PC-9 (cell line): ENCODE measurements around the gene IREB2. TPM values are rescaled to one million over a fixed set of nuclear protein-coding genes. Genes with fewer than 3 reads are reported as not detected.

ENCODE experiments used
- BruUV-seq: library from RNA; stranded (reverse); fragments of 400-500 nt; replicated peaks from 2 replicates; lab custom pipeline; 2021; lab: Mats Ljungman, UMichigan
- CTCF ChIA-PET: fragments of 300-600 bp; sonication (Branson Sonifier 250); formaldehyde crosslinking; loops from one replicate; lab custom pipeline; 2022; ENCODE audit warnings: antibody characterized with exemption; lab: Charles Lee
- POLR2A ChIA-PET: fragments of 300-600 bp; sonication (Branson Sonifier 250); formaldehyde crosslinking; loops from one replicate; lab custom pipeline; 2022; ENCODE audit warnings: antibody characterized with exemption; ENCODE audit not compliant: unreplicated experiment; lab: Charles Lee
- DNase-seq, 2 experiments: peaks; one replicate each; pipeline versions ENCODE4 v3.0.0 to v3.0.0-alpha.2; 2015 to 2022; ENCODE audit warnings: mixed read lengths in 1 of 2
- H2AFZ ChIP-seq: fragments of 200-600 bp; sonication (generic); 2 replicates; pipeline ENCODE4 v1.8.1; 2017; ENCODE audit warnings: antibody characterized with exemption
- H3F3A ChIP-seq: fragments of 200-600 bp; sonication (generic); 2 replicates; pipeline ENCODE4 v1.8.1; 2017; ENCODE audit warnings: antibody characterized with exemption, mild to moderate bottlenecking, low read depth; ENCODE audit not compliant: insufficient read depth
- H3K27ac ChIP-seq: fragments of 200-600 bp; sonication (generic); 2 replicates; pipeline ENCODE4 v1.6.1; 2016; ENCODE audit warnings: mixed run types
- H3K27me3 ChIP-seq: fragments of 200-600 bp; sonication (generic); 2 replicates; pipeline ENCODE4 v1.6.1; 2016; ENCODE audit warnings: low read depth, mixed run types; ENCODE audit not compliant: insufficient read depth
- H3K36me3 ChIP-seq: fragments of 200-600 bp; sonication (generic); 2 replicates; pipeline ENCODE4 v1.6.1; 2016; ENCODE audit warnings: low read depth, mixed run types
- H3K4me1 ChIP-seq: fragments of 200-600 bp; sonication (generic); replicated peaks from 2 replicates; pipeline ENCODE4 v1.6.1; 2016; ENCODE audit warnings: mixed run types; ENCODE audit not compliant: insufficient read depth
- H3K4me2 ChIP-seq: fragments of 200-600 bp; sonication (generic); 2 replicates; pipeline ENCODE4 v1.6.1; 2017; ENCODE audit warnings: mixed run types
- H3K4me3 ChIP-seq: fragments of 200-600 bp; sonication (generic); 2 replicates; pipeline ENCODE4 v1.6.1; 2016; ENCODE audit warnings: mixed run types
- H3K79me2 ChIP-seq: fragments of 200-600 bp; sonication (generic); 2 replicates; pipeline ENCODE4 v1.6.1; 2017; ENCODE audit warnings: low read depth, mixed run types
- H3K9me2 ChIP-seq: fragments of 200-600 bp; sonication (generic); 2 replicates; pipeline ENCODE4 v1.8.1; 2017; ENCODE audit warnings: mild to moderate bottlenecking; ENCODE audit not compliant: insufficient read depth
- H3K9me3 ChIP-seq: fragments of 200-600 bp; sonication (generic); 2 replicates; pipeline ENCODE4 v1.8.1; 2016; ENCODE audit warnings: low read depth; ENCODE audit not compliant: insufficient read depth
- H4K20me1 ChIP-seq: fragments of 200-600 bp; sonication (generic); 2 replicates; pipeline ENCODE4 v1.8.1; 2017; ENCODE audit not compliant: insufficient read depth
- CTCF ChIP-seq: fragments of 200-600 bp; sonication (generic); conservative IDR thresholded peaks from 2 replicates; pipeline ENCODE4 v1.6.1; 2017; ENCODE audit warnings: mixed run types, antibody characterized with exemption, mild to moderate bottlenecking, moderate library complexity
- EZH2 ChIP-seq: fragments of 200-600 bp; sonication (generic); IDR thresholded peaks from 2 replicates; pipeline ENCODE4 v1.8.0; 2017; ENCODE audit warnings: antibody characterized with exemption, low read depth
- intact Hi-C: fragments of 100-400 bp; cut with micrococcal nuclease; formaldehyde crosslinking; loops from one replicate; pipeline ENCODE4 v1.10.0; 2022; ENCODE audit not compliant: unreplicated experiment
- total RNA-seq: library from RNA; stranded (reverse); gene quantifications from 2 replicates; pipeline ENCODE4 v1.2.3, GENCODE V29; 2021

Gene IREB2
- total RNA-seq, 1 experiment from 2014 or later: 48.8 TPM

GRCh38 chr15:78429477-78429876, 8.5 kb upstream of the IREB2 start:
- TF ChIP-seq EZH2 (no peak), CTCF (no peak)
- H3K4me1 ChIP-seq: no peaks in the 10 kb centered on the region
- H2AFZ ChIP-seq: no peak overlapping the region
- CTCF ChIA-PET: no interaction called here
- H4K20me1 ChIP-seq: no peaks in the 10 kb centered on the region
- no peaks in the 10 kb centered on the region for H3K79me2 ChIP-seq
- BruUV-seq: no TSS peak
- no peaks in the 10 kb centered on the region for H3K9me3 ChIP-seq
- POLR2A ChIA-PET: no interaction called here
- H3K36me3 ChIP-seq: no peaks in the 10 kb centered on the region
- 0 out of 2 replicates have a peak, but pooled peaks cover 7% of the 10 kb centered on the region for H3K9me2 ChIP-seq
- no peaks in the 10 kb centered on the region for H3F3A ChIP-seq
- no peak overlapping the region for H3K4me3 ChIP-seq
- H3K27me3 ChIP-seq: peaks cover 19% of the 10 kb centered on the region; the same call in 1 of the 2 replicates
- no peak for DNase-seq
- H3K27ac ChIP-seq: no peak overlapping the region
- no peak overlapping the region for H3K4me2 ChIP-seq
- intact Hi-C loops: loop anchor here (10.0 kb wide), 1 partner anchor 185 kb away; no protein-coding TSS in a partner anchor

DNA sequence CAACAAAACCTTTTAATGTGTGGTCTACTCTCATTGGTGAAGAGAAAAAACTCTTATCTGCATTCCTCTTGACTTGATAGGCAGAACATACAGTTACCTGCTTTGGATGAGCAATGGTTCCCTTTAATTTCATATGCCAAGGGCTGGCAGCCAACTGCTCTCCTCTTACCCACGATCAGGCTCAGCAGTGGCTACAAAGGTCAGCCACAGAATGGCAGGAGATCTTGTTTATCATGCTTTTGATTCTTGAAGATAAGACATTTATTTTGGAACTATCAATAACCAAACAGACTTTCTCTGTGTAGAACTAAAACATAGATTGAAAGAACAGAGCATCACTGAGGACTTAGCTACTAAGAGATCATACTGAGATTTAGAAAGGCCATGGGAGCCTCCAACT, 6.1 kb upstream of the IREB2 start:
- peaks cover under 1% of the 10 kb centered on the region; the same call in 1 of the 2 replicates for H3K4me1 ChIP-seq
- H3K9me3 ChIP-seq: no peaks in the 10 kb centered on the region
- H3K27ac ChIP-seq: no peak overlapping the region
- ChIA-PET POLR2A (no interaction called here), CTCF (no interaction called here)
- DNase-seq: no peak
- BruUV-seq: no TSS peak
- no peak for TF ChIP-seq CTCF
- TF ChIP-seq EZH2: no peak
- no peak overlapping the region for H3K4me3 ChIP-seq
- H3K36me3 ChIP-seq: no peaks in the 10 kb centered on the region
- no peaks in the 10 kb centered on the region for H4K20me1 ChIP-seq
- intact Hi-C loops: no loop called here
- H3K79me2 ChIP-seq: no peaks in the 10 kb centered on the region
- no peaks in the 10 kb centered on the region for H3F3A ChIP-seq
- peaks cover 19% of the 10 kb centered on the region; the same call in 1 of the 2 replicates for H3K27me3 ChIP-seq
- no peak overlapping the region for H2AFZ ChIP-seq
- H3K9me2 ChIP-seq: 0 out of 2 replicates have a peak, but pooled peaks cover 7% of the 10 kb centered on the region
- no peak overlapping the region for H3K4me2 ChIP-seq

DNA sequence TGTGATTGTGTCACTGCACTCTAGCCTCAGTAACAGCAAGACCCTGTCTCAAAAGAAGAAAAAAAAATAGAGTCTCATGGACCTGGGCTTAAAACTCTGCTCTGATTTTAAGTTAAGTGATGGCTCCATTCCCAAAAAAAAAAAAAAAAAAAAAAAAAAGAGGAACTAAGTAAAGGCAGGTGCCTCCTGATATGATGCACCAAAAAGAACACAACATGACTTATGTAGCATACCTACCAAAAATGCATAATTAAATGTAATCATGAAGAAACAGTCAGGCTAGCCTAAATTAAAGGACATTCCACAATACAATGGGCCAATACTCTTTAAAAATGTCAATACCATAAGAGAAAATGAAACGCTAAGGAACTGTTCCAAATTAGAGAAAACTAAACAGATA, 5.4 kb upstream of the IREB2 start:
- Histone ChIP-seq H3K27me3 (peaks cover 19% of the 10 kb centered on the region; the same call in 1 of the 2 replicates), H2AFZ (no peak overlapping the region), H3K79me2 (no peaks in the 10 kb centered on the region), H3K4me2 (no peak overlapping the region), H3K9me3 (no peaks in the 10 kb centered on the region), H3K9me2 (0 out of 2 replicates have a peak, but pooled peaks cover 7% of the 10 kb centered on the region), H3K4me3 (no peak overlapping the region), H3K4me1 (peaks cover 5% of the 10 kb centered on the region; the same call in 1 of the 2 replicates), H4K20me1 (no peaks in the 10 kb centered on the region), H3K36me3 (no peaks in the 10 kb centered on the region), H3K27ac (no peak overlapping the region), H3F3A (peaks cover 5% of the 10 kb centered on the region; the same call in 1 of the 2 replicates)
- no TSS peak for BruUV-seq
- DNase-seq: no peak
- intact Hi-C loops: no loop called here
- POLR2A ChIA-PET: no interaction called here
- TF ChIP-seq CTCF (no peak), EZH2 (no peak)
- CTCF ChIA-PET: no interaction called here
